Measurements from ENCODE around the gene AMBN.

The AMBN gene

GRCh38 chr4:70608324-70608723 is 16.3 kb downstream of the AMBN start:
- Histone ChIP-seq H3K9me3 (ENCODE audit: control insufficient read depth, insufficient read depth, low read depth, low read length) (no peaks in the 10 kb centered on the region), H3K27me3 (ENCODE audit: control insufficient read depth, insufficient read depth, low read length) (no peaks in the 10 kb centered on the region), H3K4me3 (ENCODE audit: low read depth, low read length) (no peak overlapping the region), H3K9ac (ENCODE audit: low read length) (no peak overlapping the region), H3K36me3 (ENCODE audit: control insufficient read depth, insufficient read depth, low read length) (no peaks in the 10 kb centered on the region), H3K4me1 (ENCODE audit: control insufficient read depth, insufficient read depth, low read length) (peaks cover 2% of the 10 kb centered on the region; the same call in 1 of the 2 replicates), H3K27ac (ENCODE audit: low read depth, low read length) (no peak overlapping the region)

- no peak overlapping the region for H3K27ac ChIP-seq (ENCODE audit: low read depth, low read length)
- peaks cover 3% of the 10 kb centered on the region; the same call in 1 of the 2 replicates for H3K4me1 ChIP-seq (ENCODE audit: control insufficient read depth, insufficient read depth, low read length)
- H3K9ac ChIP-seq (ENCODE audit: low read length), result no peak overlapping the region
- H3K4me3 ChIP-seq (ENCODE audit: low read depth, low read length), result no peak overlapping the region
- H3K27me3 ChIP-seq (ENCODE audit: control insufficient read depth, insufficient read depth, low read length), result no peaks in the 10 kb centered on the region
- no peaks in the 10 kb centered on the region for H3K9me3 ChIP-seq (ENCODE audit: control insufficient read depth, insufficient read depth, low read depth, low read length)
- no peaks in the 10 kb centered on the region for H3K36me3 ChIP-seq (ENCODE audit: control insufficient read depth, insufficient read depth, low read length)
Observed at GRCh38 chr4:70613306-70614183, 21.5 kb downstream of the AMBN start.

GRCh38 chr4:70614184-70614555 is 22.1 kb downstream of the AMBN start:
- Histone ChIP-seq H3K4me3 (ENCODE audit: low read depth, low read length) (no peak overlapping the region), H3K36me3 (ENCODE audit: control insufficient read depth, insufficient read depth, low read length) (no peaks in the 10 kb centered on the region), H3K9me3 (ENCODE audit: control insufficient read depth, insufficient read depth, low read depth, low read length) (no peaks in the 10 kb centered on the region), H3K9ac (ENCODE audit: low read length) (no peak overlapping the region), H3K27ac (ENCODE audit: low read depth, low read length) (no peak overlapping the region), H3K4me1 (ENCODE audit: control insufficient read depth, insufficient read depth, low read length) (peaks cover 3% of the 10 kb centered on the region; the same call in 1 of the 2 replicates), H3K27me3 (ENCODE audit: control insufficient read depth, insufficient read depth, low read length) (no peaks in the 10 kb centered on the region)

DNA sequence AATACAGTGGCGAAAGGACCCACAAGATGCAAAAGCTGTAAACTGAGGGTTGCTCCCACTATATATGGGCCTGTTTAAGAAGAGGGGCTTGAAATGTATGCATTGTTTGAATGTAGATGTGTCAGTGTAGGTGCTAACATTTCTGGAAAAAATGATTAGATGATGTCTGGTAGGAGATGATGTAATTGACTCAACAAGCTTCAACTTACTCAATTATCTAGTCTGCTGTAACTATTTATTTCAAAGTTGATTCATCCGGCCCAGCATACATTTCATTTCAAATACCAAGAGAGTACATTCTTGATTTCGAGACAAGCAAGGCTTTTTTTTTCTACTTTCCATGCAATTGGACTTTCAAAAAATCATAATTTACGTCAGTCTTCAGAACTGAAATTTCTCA is 27.2 kb downstream of the AMBN start:
- H3K36me3 ChIP-seq (ENCODE audit: control insufficient read depth, insufficient read depth, low read length), result no peaks in the 10 kb centered on the region
- H3K4me1 ChIP-seq (ENCODE audit: control insufficient read depth, insufficient read depth, low read length), result no peaks in the 10 kb centered on the region
- H3K4me3 ChIP-seq (ENCODE audit: low read depth, low read length), result no peak overlapping the region
- no peak overlapping the region for H3K9ac ChIP-seq (ENCODE audit: low read length)
- no peak overlapping the region for H3K27ac ChIP-seq (ENCODE audit: low read depth, low read length)
- H3K9me3 ChIP-seq (ENCODE audit: control insufficient read depth, insufficient read depth, low read depth, low read length), result no peaks in the 10 kb centered on the region
- H3K27me3 ChIP-seq (ENCODE audit: control insufficient read depth, insufficient read depth, low read length), result no peaks in the 10 kb centered on the region

DNA sequence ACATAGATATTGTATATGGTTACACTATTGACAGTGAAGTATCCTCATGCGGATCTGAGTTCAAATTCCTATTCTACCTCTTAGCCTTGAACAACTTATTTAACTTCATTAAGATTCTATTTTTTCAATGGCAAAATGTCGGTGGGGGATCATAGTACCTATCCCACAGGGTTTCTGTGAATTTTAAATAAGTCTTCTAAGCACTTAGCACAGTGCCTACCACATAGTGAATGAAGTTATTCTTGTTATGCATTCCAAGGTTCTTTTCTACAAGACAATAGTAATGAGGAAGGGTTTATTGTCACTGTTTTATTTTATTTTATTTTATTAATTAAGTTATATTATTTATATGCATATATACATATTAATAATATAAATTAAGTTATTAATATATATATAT is 27.7 kb downstream of the AMBN start:
- Histone ChIP-seq H3K9ac (ENCODE audit: low read length) (no peak overlapping the region), H3K4me3 (ENCODE audit: low read depth, low read length) (no peak overlapping the region), H3K27ac (ENCODE audit: low read depth, low read length) (no peak overlapping the region), H3K27me3 (ENCODE audit: control insufficient read depth, insufficient read depth, low read length) (no peaks in the 10 kb centered on the region), H3K9me3 (ENCODE audit: control insufficient read depth, insufficient read depth, low read depth, low read length) (no peaks in the 10 kb centered on the region), H3K36me3 (ENCODE audit: control insufficient read depth, insufficient read depth, low read length) (no peaks in the 10 kb centered on the region), H3K4me1 (ENCODE audit: control insufficient read depth, insufficient read depth, low read length) (no peaks in the 10 kb centered on the region)

- Histone ChIP-seq H3K4me3 (ENCODE audit: low read depth, low read length) (no peak overlapping the region), H3K27me3 (ENCODE audit: control insufficient read depth, insufficient read depth, low read length) (no peaks in the 10 kb centered on the region), H3K4me1 (ENCODE audit: control insufficient read depth, insufficient read depth, low read length) (no peaks in the 10 kb centered on the region), H3K9ac (ENCODE audit: low read length) (no peak overlapping the region), H3K36me3 (ENCODE audit: control insufficient read depth, insufficient read depth, low read length) (no peaks in the 10 kb centered on the region), H3K27ac (ENCODE audit: low read depth, low read length) (no peak overlapping the region), H3K9me3 (ENCODE audit: control insufficient read depth, insufficient read depth, low read depth, low read length) (no peaks in the 10 kb centered on the region)
Observed at GRCh38 chr4:70623323-70623722, 31.3 kb downstream of the AMBN start.

GRCh38 chr4:70624226-70624793 is 32.3 kb downstream of the AMBN start:
- no peak overlapping the region for H3K9ac ChIP-seq (ENCODE audit: low read length)
- H3K4me3 ChIP-seq (ENCODE audit: low read depth, low read length), result no peak overlapping the region
- H3K4me1 ChIP-seq (ENCODE audit: control insufficient read depth, insufficient read depth, low read length), result no peaks in the 10 kb centered on the region
- H3K27me3 ChIP-seq (ENCODE audit: control insufficient read depth, insufficient read depth, low read length), result no peaks in the 10 kb centered on the region
- H3K36me3 ChIP-seq (ENCODE audit: control insufficient read depth, insufficient read depth, low read length), result no peaks in the 10 kb centered on the region
- no peak overlapping the region for H3K27ac ChIP-seq (ENCODE audit: low read depth, low read length)
- no peaks in the 10 kb centered on the region for H3K9me3 ChIP-seq (ENCODE audit: control insufficient read depth, insufficient read depth, low read depth, low read length)

DNA sequence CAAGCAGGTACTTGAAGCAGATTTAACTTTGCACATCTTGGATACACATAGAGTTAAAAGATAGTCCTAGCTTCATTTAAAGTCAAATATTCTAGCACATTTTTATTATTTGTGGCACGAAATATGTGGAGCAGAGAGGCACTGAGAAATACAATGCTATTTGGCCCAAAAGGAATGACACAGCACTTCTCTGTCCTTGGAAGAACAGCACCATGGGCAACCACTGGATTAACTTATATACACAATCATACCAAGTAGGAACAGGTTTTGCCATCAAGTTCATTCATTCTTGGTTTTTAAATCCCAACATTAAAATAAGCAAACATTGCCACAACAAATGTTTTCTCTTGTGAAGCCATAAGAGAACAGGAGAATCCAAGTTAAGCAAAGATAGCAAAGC is 35.6 kb downstream of the AMBN start:
- H3K27ac ChIP-seq (ENCODE audit: low read depth, low read length), result no peak overlapping the region
- H3K36me3 ChIP-seq (ENCODE audit: control insufficient read depth, insufficient read depth, low read length), result no peaks in the 10 kb centered on the region
- H3K9ac ChIP-seq (ENCODE audit: low read length), result no peak overlapping the region
- H3K9me3 ChIP-seq (ENCODE audit: control insufficient read depth, insufficient read depth, low read depth, low read length), result no peaks in the 10 kb centered on the region
- H3K27me3 ChIP-seq (ENCODE audit: control insufficient read depth, insufficient read depth, low read length), result no peaks in the 10 kb centered on the region
- H3K4me1 ChIP-seq (ENCODE audit: control insufficient read depth, insufficient read depth, low read length), result no peaks in the 10 kb centered on the region
- H3K4me3 ChIP-seq (ENCODE audit: low read depth, low read length), result no peak overlapping the region

- H3K36me3 ChIP-seq (ENCODE audit: control insufficient read depth, insufficient read depth, low read length), result no peaks in the 10 kb centered on the region
- no peaks in the 10 kb centered on the region for H3K4me1 ChIP-seq (ENCODE audit: control insufficient read depth, insufficient read depth, low read length)
- no peak within 1 kb of the TSS for H3K27ac ChIP-seq (ENCODE audit: low read depth, low read length)
- no peaks in the 10 kb centered on the region for H3K9me3 ChIP-seq (ENCODE audit: control insufficient read depth, insufficient read depth, low read depth, low read length)
- no peaks in the 10 kb centered on the region for H3K27me3 ChIP-seq (ENCODE audit: control insufficient read depth, insufficient read depth, low read length)
- H3K4me3 ChIP-seq (ENCODE audit: low read depth, low read length), result no peak within 1 kb of the TSS
- H3K9ac ChIP-seq (ENCODE audit: low read length), result no peak within 1 kb of the TSS
Observed at GRCh38 chr4:70628444-70628843, 36.4 kb downstream of the AMBN start, which contains the start of gene ENAM. Gene ENAM, plus strand, starts transcription at chr4:70628744. Its CDS starts 757 bp downstream, at chr4:70629501.

DNA sequence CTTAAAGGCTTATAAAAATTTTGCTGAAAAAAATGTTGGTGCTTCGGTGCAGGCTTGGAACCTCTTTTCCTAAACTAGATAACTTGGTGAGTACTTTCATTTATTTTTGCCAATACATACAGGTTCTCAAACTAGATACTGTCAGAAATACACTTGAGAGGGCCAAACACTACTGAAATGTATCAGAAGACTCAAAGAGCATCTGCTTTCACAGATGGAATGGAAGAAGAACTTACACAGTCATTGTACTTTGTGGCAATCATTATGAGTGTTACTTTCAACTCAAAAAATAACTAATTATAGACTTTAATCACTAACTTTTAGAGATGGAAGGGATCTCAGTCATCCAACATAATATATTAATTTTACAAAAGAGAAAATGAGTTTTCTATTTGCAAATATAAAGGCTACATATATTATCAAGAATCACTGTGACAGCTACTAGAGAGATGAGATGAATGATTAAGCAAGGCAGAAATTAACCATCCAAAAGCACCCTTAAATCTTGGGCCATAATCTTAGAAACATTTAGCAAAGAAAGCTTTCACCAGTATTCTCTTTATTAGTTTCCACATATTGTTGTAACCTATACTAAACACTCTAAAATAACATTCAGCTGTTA is 37.5 kb downstream of the AMBN start:
- no peaks in the 10 kb centered on the region for H3K4me1 ChIP-seq (ENCODE audit: control insufficient read depth, insufficient read depth, low read length)
- no peaks in the 10 kb centered on the region for H3K27me3 ChIP-seq (ENCODE audit: control insufficient read depth, insufficient read depth, low read length)
- H3K27ac ChIP-seq (ENCODE audit: low read depth, low read length), result no peak overlapping the region
- no peaks in the 10 kb centered on the region for H3K36me3 ChIP-seq (ENCODE audit: control insufficient read depth, insufficient read depth, low read length)
- no peak overlapping the region for H3K4me3 ChIP-seq (ENCODE audit: low read depth, low read length)
- H3K9me3 ChIP-seq (ENCODE audit: control insufficient read depth, insufficient read depth, low read depth, low read length), result no peaks in the 10 kb centered on the region
- H3K9ac ChIP-seq (ENCODE audit: low read length), result no peak overlapping the region

- H3K9ac ChIP-seq (ENCODE audit: low read length), result no peak overlapping the region
- no peak overlapping the region for H3K4me3 ChIP-seq (ENCODE audit: low read depth, low read length)
- no peaks in the 10 kb centered on the region for H3K9me3 ChIP-seq (ENCODE audit: control insufficient read depth, insufficient read depth, low read depth, low read length)
- H3K27ac ChIP-seq (ENCODE audit: low read depth, low read length), result no peak overlapping the region
- no peaks in the 10 kb centered on the region for H3K36me3 ChIP-seq (ENCODE audit: control insufficient read depth, insufficient read depth, low read length)
- no peaks in the 10 kb centered on the region for H3K27me3 ChIP-seq (ENCODE audit: control insufficient read depth, insufficient read depth, low read length)
- H3K4me1 ChIP-seq (ENCODE audit: control insufficient read depth, insufficient read depth, low read length), result no peaks in the 10 kb centered on the region
Observed at GRCh38 chr4:70630162-70630561, 38.1 kb downstream of the AMBN start.
